ENCODE data around the gene SOD2. TPM values are rescaled to one million over a fixed set of nuclear protein-coding genes. Genes with fewer than 3 reads are reported as not detected.

SOD2 gene
- total and polyA plus RNA-seq, 2 of the 13 experiments (the other 11 are each of a cell fraction or from before 2014, with no cell fraction given), result 304 to 309 TPM

DNA sequence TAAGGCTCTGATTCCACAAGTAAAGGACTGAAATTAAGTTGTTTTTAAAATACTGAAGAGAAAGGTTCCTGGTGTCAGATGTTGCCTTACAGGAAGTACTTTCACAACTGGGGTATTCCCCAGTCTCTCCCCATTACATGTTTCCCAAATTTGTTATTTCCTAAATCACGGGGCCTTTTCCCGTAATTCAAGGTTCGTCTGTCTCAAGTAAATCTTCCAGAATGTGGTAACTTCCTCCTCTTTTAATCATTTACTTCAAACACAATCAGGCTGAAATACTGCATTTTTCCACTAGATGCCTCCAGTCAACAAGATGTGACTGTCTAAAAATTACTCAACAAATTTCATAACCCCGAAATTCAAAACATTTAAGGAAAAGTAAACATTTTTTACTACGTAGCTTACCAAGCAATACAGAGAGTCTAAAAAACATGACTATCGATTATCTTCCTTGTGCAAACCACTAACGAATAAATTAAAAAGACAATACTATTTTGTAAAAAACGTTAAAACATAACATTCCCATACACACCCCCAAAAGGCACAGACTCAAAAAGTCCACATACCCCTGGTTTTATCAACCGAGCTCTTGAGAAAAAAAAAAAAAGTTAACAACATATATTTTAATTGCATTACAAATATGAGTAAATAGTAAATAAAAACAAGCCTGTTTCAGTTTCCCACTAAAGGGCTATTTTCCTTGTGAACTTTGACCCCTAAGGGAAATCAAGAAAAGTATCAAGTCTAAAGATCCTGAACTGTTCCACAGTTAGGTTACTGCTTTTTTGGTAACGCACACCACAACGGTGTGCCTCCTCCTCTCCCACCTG, 1.7 kb downstream of the SOD2 start (continued):
- TF ChIP-seq ZNF674 (CRISPR knock-in tag; IDR thresholded peaks at IDR 0.05; ENCODE audit: low read depth), result no peak
- no peak for TF ChIP-seq ZNF225 (CRISPR knock-in tag; IDR thresholded peaks at IDR 0.05)
- TF ChIP-seq ZNF205 (CRISPR knock-in tag; IDR thresholded peaks at IDR 0.05), result peak; percentile 48; the same call in 1 of the 2 replicates
- no peak for TF ChIP-seq MTF1 (CRISPR knock-in tag; IDR thresholded peaks at IDR 0.05)
- no peak for TF ChIP-seq TOPORS (CRISPR knock-in tag; IDR thresholded peaks at IDR 0.05)
- TF ChIP-seq ZNF557 (CRISPR knock-in tag; IDR thresholded peaks at IDR 0.05), result 0 out of 2 replicates have a peak, but pooled peaks have one; percentile 47
- TF ChIP-seq ZNF10 (CRISPR knock-in tag; IDR thresholded peaks at IDR 0.05; ENCODE audit: borderline replicate concordance, low read depth), result no peak
- TF ChIP-seq, protein P1, sequence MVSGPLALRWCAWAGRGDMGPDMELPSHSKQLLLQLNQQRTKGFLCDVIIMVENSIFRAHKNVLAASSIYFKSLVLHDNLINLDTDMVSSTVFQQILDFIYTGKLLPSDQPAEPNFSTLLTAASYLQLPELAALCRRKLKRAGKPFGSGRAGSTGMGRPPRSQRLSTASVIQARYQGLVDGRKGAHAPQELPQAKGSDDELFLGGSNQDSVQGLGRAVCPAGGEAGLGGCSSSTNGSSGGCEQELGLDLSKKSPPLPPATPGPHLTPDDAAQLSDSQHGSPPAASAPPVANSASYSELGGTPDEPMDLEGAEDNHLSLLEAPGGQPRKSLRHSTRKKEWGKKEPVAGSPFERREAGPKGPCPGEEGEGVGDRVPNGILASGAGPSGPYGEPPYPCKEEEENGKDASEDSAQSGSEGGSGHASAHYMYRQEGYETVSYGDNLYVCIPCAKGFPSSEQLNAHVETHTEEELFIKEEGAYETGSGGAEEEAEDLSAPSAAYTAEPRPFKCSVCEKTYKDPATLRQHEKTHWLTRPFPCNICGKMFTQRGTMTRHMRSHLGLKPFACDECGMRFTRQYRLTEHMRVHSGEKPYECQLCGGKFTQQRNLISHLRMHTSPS (CRISPR knock-in tag; IDR thresholded peaks at IDR 0.05; ENCODE audit: low read depth), result no peak
- peak; percentile 38; the same call in 1 of the 2 replicates for TF ChIP-seq HNF4G (IDR thresholded peaks at IDR 0.05; ENCODE audit: borderline replicate concordance, low read depth, low read length)
- no peak for TF ChIP-seq HNF4G (CRISPR knock-in tag; IDR thresholded peaks at IDR 0.05; ENCODE audit: borderline replicate concordance, low read depth)
- peak; percentile 65; the same call in 1 of the 2 replicates for TF ChIP-seq SATB2 (CRISPR knock-in tag; IDR thresholded peaks at IDR 0.05)
- no peak for TF ChIP-seq ZNF460 (CRISPR knock-in tag; IDR thresholded peaks at IDR 0.05; ENCODE audit: borderline replicate concordance)
- TF ChIP-seq, protein P2, sequence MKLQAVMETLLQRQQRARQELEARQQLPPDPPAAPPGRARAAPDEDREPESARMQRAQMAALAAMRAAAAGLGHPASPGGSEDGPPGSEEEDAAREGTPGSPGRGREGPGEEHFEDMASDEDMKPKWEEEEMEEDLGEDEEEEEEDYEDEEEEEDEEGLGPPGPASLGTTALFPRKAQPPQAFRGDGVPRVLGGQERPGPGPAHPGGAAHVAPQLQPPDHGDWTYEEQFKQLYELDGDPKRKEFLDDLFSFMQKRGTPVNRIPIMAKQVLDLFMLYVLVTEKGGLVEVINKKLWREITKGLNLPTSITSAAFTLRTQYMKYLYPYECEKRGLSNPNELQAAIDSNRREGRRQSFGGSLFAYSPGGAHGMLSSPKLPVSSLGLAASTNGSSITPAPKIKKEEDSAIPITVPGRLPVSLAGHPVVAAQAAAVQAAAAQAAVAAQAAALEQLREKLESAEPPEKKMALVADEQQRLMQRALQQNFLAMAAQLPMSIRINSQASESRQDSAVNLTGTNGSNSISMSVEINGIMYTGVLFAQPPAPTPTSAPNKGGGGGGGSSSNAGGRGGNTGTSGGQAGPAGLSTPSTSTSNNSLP (IDR thresholded peaks at IDR 0.05; ENCODE audit: low read depth, low read length), result peak; percentile 95
- no peak for TF ChIP-seq FOXA1 (IDR thresholded peaks at IDR 0.05)
- peak; percentile 71 for TF ChIP-seq FOXA1 (CRISPR knock-in tag; IDR thresholded peaks at IDR 0.05)
- no peak for TF ChIP-seq KLF13 (CRISPR knock-in tag; IDR thresholded peaks at IDR 0.05)
- no peak; the same call in 1 of the 2 replicates for TF ChIP-seq SIN3B (IDR thresholded peaks at IDR 0.05; ENCODE audit: low read length)
- TF ChIP-seq, protein P3, sequence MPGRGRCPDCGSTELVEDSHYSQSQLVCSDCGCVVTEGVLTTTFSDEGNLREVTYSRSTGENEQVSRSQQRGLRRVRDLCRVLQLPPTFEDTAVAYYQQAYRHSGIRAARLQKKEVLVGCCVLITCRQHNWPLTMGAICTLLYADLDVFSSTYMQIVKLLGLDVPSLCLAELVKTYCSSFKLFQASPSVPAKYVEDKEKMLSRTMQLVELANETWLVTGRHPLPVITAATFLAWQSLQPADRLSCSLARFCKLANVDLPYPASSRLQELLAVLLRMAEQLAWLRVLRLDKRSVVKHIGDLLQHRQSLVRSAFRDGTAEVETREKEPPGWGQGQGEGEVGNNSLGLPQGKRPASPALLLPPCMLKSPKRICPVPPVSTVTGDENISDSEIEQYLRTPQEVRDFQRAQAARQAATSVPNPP (CRISPR knock-in tag; IDR thresholded peaks at IDR 0.05), result no peak
- TF ChIP-seq, protein P4, sequence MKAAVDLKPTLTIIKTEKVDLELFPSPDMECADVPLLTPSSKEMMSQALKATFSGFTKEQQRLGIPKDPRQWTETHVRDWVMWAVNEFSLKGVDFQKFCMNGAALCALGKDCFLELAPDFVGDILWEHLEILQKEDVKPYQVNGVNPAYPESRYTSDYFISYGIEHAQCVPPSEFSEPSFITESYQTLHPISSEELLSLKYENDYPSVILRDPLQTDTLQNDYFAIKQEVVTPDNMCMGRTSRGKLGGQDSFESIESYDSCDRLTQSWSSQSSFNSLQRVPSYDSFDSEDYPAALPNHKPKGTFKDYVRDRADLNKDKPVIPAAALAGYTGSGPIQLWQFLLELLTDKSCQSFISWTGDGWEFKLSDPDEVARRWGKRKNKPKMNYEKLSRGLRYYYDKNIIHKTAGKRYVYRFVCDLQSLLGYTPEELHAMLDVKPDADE (CRISPR knock-in tag; IDR thresholded peaks at IDR 0.05), result no peak
- TF ChIP-seq RCOR2 (CRISPR knock-in tag; IDR thresholded peaks at IDR 0.05), result peak; percentile 68; the same call in 1 of the 2 replicates
- TF ChIP-seq XRCC5 (optimal IDR thresholded peaks at IDR 0.05; ENCODE audit: low read length), result no peak
- TF ChIP-seq, protein P5, sequence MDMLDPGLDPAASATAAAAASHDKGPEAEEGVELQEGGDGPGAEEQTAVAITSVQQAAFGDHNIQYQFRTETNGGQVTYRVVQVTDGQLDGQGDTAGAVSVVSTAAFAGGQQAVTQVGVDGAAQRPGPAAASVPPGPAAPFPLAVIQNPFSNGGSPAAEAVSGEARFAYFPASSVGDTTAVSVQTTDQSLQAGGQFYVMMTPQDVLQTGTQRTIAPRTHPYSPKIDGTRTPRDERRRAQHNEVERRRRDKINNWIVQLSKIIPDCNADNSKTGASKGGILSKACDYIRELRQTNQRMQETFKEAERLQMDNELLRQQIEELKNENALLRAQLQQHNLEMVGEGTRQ (IDR thresholded peaks at IDR 0.05; ENCODE audit: low read depth, low read length), result no peak
- TF ChIP-seq, protein P5 (CRISPR knock-in tag; IDR thresholded peaks at IDR 0.05; ENCODE audit: borderline replicate concordance), result peak; percentile 46; the same call in 1 of the 2 replicates
